ENCODE measurements around the gene B4GALNT3. TPM values are rescaled to one million over a fixed set of nuclear protein-coding genes. Genes with fewer than 3 reads are reported as not detected.

B4GALNT3 gene
- total RNA-seq, 1 donor from 2014 or later: 8.6 TPM

DNA sequence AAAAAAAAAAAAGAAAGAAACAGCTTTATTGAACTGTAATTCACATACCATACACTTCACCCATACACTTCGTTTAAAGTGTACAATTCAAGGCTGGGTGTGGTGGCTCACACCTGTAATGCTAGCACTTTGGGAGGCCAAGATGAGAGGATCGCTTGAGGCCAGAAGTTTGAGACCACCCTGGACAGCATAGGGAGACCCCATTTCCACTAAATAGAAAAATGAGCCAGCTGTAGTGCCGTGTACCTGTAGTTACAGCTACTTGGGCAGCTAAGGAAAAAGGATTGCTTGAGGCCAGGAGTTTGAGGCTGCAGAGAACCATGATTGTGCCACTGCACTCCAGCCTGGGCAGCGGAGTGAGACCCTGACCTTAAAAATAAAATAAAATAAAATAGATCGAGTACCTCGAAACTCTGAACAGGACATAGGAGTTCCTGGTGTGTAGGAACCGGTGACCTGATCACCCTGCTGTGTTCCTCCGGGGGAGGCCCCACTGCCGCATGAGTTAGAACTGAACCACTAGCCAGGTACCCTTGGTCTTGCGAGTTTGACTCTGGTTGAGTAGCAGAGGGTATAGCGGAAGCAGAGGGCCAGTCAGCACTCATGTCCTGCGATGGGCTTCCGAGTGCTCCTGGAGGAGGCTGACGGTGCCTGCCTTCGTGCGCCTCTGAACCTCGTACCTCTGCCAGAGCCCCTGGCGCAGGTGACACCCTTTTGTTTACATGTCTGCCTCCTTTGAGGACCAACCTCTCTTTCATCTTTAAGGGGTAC, 80.0 kb downstream of the B4GALNT3 start:
- intact Hi-C loops (cut with micrococcal nuclease): no loop called here
- peak overlapping the region; percentile 80 for H3K27ac Mint-ChIP-seq
- no peak for DNase-seq (ENCODE audit: low spot score)
- peaks cover 2% of the 10 kb centered on the region for H3K36me3 Mint-ChIP-seq (ENCODE audit: low read depth)
- no peaks in the 10 kb centered on the region for H3K9me3 Mint-ChIP-seq
- peaks cover 6% of the 10 kb centered on the region for H3K27me3 Mint-ChIP-seq (ENCODE audit: insufficient read depth)
- H3K4me3 Mint-ChIP-seq: no peak overlapping the region
- H3K4me1 Mint-ChIP-seq (ENCODE audit: low read depth): peaks cover 21% of the 10 kb centered on the region

DNA sequence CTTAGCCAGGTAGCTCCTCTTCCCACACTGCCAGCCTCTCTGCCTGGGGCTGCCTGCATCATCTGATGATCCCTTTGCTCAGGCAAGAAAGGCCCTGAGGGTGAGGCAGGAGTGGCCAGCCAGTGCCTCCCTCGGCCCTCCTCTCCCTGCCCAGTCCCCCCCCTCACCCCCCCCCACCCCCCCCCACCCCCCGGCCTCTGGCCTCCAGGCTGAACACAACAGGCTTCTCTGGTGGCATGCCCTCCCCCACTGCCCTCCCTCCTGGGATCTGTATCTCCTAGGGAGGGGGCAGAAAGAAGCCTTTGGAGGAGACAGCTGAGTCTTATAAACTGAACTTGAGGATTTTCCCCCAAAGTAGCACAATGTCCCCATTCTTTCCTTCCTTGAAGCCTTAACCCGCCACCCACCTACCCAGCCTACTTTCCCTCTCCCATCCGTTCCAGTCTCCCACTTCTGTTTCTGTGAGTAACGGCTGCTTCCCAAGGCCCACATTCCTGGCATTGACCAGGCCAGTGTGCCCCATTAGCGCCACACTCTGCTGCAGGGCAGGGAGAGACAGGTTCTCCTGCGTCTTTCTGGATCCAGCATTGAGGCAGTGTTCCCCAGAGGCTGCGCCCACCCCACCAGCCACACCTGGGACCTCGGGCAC, 82.1 kb downstream of the B4GALNT3 start:
- H3K36me3 Mint-ChIP-seq (ENCODE audit: low read depth): peaks cover 2% of the 10 kb centered on the region
- DNase-seq (ENCODE audit: low spot score): no peak
- H3K4me3 Mint-ChIP-seq: no peak overlapping the region
- H3K9me3 Mint-ChIP-seq: no peaks in the 10 kb centered on the region
- H3K4me1 Mint-ChIP-seq (ENCODE audit: low read depth): peaks cover 27% of the 10 kb centered on the region
- H3K27me3 Mint-ChIP-seq (ENCODE audit: insufficient read depth): peaks cover 13% of the 10 kb centered on the region
- intact Hi-C loops (cut with micrococcal nuclease): no loop called here
- H3K27ac Mint-ChIP-seq: no peak overlapping the region

DNA sequence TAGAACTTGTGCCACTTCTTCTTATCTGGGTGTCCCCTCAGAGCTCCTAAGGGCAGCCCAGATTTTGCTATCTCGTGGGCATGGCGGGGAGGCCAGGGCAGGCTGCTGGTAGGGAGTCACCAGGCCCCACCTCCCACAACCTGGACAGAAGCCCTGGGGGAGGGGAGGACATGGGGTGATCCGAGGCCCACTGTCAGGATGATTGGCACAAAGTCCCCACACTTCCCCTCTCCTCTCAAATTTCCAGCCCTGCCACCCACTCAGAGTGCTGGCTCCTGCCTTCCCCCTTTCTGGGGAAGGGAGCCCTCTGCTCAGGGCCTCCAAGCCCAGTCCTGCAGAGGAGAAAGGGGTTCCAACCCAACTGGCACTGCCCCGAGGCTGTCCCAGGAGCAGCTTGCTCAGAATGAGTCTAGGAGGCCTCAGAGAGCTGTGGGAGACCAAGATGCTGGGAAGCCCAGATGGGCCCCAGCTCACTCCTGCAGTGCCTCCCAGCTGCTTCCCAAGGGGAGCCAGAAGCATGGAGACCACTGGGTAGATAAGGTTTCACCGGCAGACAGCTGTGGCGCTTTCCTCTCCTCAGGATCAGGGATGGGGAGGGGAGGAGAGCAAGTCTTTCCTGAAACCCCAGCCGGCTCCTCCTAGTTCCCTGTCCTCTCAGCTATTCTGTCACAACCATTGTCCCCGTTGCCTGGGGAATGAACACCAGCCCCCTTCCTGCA, 82.8 kb downstream of the B4GALNT3 start:
- Mint-ChIP-seq H3K27ac (no peak overlapping the region), H3K4me3 (no peak overlapping the region), H3K27me3 (ENCODE audit: insufficient read depth) (peaks cover 13% of the 10 kb centered on the region), H3K4me1 (ENCODE audit: low read depth) (peaks cover 27% of the 10 kb centered on the region), H3K36me3 (ENCODE audit: low read depth) (peaks cover 2% of the 10 kb centered on the region), H3K9me3 (no peaks in the 10 kb centered on the region)
- intact Hi-C loops (cut with micrococcal nuclease): no loop called here
- DNase-seq (ENCODE audit: low spot score): no peak

DNA sequence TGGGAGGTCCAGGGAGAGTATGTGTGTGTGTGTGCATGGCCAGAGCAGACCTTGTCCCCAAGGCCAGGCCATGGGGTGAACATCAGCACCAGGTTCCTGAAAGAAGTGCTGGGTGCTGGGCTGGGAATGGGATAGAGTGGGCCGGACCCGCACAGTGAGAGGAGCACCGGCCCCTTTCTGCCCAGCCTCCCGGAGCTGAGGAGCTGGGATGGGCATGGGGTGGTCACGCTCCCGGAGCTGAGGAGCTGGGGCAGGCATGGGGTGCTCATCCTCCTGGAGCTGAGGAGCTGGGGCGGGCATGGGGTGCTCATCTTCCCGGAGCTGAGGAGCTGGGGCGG, 83.3 kb downstream of the B4GALNT3 start:
- peaks cover 2% of the 10 kb centered on the region for H3K36me3 Mint-ChIP-seq (ENCODE audit: low read depth)
- peaks cover 13% of the 10 kb centered on the region for H3K27me3 Mint-ChIP-seq (ENCODE audit: insufficient read depth)
- peaks cover 27% of the 10 kb centered on the region for H3K4me1 Mint-ChIP-seq (ENCODE audit: low read depth)
- intact Hi-C loops (cut with micrococcal nuclease): no loop called here
- H3K27ac Mint-ChIP-seq: no peak overlapping the region
- no peak for DNase-seq (ENCODE audit: low spot score)
- H3K9me3 Mint-ChIP-seq: no peaks in the 10 kb centered on the region
- no peak overlapping the region for H3K4me3 Mint-ChIP-seq

DNA sequence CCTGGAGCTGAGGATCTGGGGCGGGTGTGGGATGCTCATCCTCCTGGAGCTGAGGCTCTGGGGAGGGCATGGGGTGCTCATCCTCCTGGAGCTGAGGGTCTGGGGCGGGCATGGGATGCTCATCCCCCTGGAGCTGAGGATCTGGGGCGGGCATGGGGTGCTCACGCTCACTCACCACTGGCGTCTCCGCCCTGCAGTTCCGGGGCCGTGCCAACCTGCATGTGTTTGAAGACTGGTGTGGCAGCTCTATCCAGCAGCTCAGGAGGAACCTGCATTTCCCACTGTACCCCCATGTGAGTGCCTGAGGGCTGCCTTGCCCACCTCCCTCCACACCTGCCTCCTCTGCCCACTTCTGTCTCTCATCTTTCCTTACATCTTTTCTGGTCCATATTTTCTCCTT, 84.4 kb downstream of the B4GALNT3 start:
- no peak overlapping the region for H3K27ac Mint-ChIP-seq
- H3K4me3 Mint-ChIP-seq: no peak overlapping the region
- H3K9me3 Mint-ChIP-seq: no peaks in the 10 kb centered on the region
- H3K4me1 Mint-ChIP-seq (ENCODE audit: low read depth): peaks cover 31% of the 10 kb centered on the region
- intact Hi-C loops (cut with micrococcal nuclease): no loop called here
- no peak for DNase-seq (ENCODE audit: low spot score)
- peaks cover 1% of the 10 kb centered on the region for H3K36me3 Mint-ChIP-seq (ENCODE audit: low read depth)
- H3K27me3 Mint-ChIP-seq (ENCODE audit: insufficient read depth): peaks cover 13% of the 10 kb centered on the region

DNA sequence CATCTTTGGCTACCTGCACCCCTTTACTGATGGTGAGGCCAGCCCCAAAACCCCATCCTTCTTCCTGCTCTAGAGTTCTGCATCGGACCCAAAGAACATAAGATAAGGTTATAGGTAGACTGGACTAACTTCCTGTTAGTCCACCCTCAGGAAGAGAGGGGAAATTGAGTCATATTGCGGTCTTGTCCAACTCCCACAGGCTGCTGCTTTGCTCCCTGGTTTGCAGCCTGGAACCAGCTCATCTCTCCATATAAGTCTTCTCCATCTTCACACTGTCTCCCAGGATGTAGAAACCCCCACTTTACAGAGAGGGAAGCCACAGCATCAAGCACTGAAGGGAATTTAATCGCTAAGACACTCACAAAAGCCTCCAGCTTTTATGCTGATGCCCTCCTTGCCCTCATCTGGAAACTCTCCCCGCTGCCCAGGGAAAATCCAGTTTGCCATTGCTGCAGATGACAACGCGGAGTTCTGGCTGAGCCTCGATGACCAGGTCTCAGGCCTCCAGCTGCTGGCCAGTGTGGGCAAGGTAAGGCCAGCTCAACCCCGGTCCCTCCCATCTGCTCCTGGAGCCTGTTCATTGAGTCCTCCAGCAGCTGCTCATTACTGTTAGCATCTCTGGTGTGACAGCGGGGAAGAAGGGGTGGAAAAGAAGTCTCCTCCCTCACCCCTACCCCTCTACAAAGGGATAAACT, 85.3 kb downstream of the B4GALNT3 start:
- H3K27ac Mint-ChIP-seq: no peak overlapping the region
- no peaks in the 10 kb centered on the region for H3K36me3 Mint-ChIP-seq (ENCODE audit: low read depth)
- no peak overlapping the region for H3K4me3 Mint-ChIP-seq
- intact Hi-C loops (cut with micrococcal nuclease): no loop called here
- peaks cover 15% of the 10 kb centered on the region for H3K27me3 Mint-ChIP-seq (ENCODE audit: insufficient read depth)
- peaks cover 24% of the 10 kb centered on the region for H3K4me1 Mint-ChIP-seq (ENCODE audit: low read depth)
- no peaks in the 10 kb centered on the region for H3K9me3 Mint-ChIP-seq
- DNase-seq (ENCODE audit: low spot score): no peak

DNA sequence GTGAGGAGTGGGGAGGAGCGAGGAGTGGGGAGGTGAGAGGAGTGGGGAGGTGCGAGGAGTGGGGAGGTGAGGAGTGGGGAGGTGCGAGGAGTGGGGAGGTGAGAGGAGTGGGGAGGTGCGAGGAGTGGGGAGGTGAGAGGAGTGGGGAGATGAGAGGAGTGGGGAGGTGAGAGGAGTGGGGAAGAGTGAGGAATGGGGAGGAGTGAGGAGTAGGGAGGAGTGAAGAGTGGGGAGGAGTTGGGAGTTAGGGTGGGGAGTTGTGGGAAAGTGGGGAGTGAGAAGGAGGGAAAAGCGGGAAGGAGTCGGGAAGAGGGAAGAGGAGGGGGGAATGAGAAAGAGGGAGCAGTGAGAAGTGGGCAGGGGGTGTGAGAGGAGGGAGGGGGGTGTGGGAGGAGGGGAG, 86.1 kb downstream of the B4GALNT3 start:
- Mint-ChIP-seq H3K4me3 (no peak overlapping the region), H3K27ac (no peak overlapping the region), H3K27me3 (ENCODE audit: insufficient read depth) (peaks cover 15% of the 10 kb centered on the region), H3K4me1 (ENCODE audit: low read depth) (peaks cover 20% of the 10 kb centered on the region), H3K36me3 (ENCODE audit: low read depth) (no peaks in the 10 kb centered on the region), H3K9me3 (no peaks in the 10 kb centered on the region)
- intact Hi-C loops (cut with micrococcal nuclease): no loop called here
- DNase-seq (ENCODE audit: low spot score): no peak

DNA sequence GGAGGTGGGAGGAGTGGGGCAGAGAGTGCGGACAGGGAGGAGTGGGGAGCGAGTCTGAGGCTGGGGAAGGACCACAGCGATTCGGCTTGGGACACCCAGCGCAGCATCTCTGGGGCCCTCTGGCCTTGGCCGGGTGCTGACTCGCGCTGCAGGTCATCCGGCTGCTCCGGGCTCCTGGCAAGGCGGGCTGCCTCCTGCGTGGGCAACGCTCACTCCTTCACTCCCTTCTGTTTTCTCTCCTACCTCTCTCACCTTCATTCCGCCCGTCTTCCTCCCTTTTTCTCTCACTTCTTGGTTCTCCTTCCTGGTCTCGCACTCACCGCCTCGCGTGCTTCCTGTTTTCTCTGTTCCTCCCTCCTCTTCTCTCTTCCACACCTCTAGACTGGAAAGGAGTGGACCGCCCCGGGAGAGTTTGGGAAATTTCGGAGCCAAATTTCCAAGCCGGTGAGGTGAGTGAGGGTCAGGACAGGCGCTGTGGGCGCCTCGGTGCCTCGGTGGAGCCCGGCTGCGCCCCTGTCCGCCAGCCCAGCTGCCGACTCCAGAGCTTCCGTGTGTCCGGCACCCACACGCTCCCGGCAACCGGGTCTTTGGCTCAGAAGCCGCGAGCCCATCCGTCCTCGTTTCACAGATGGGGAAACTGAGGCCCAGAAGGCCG, 86.7 kb downstream of the B4GALNT3 start:
- Mint-ChIP-seq H3K4me3 (no peak overlapping the region), H3K27ac (no peak overlapping the region), H3K9me3 (no peaks in the 10 kb centered on the region), H3K27me3 (ENCODE audit: insufficient read depth) (peaks cover 15% of the 10 kb centered on the region), H3K36me3 (ENCODE audit: low read depth) (no peaks in the 10 kb centered on the region), H3K4me1 (ENCODE audit: low read depth) (peaks cover 22% of the 10 kb centered on the region)
- DNase-seq (ENCODE audit: low spot score): no peak
- intact Hi-C loops (cut with micrococcal nuclease): no loop called here

DNA sequence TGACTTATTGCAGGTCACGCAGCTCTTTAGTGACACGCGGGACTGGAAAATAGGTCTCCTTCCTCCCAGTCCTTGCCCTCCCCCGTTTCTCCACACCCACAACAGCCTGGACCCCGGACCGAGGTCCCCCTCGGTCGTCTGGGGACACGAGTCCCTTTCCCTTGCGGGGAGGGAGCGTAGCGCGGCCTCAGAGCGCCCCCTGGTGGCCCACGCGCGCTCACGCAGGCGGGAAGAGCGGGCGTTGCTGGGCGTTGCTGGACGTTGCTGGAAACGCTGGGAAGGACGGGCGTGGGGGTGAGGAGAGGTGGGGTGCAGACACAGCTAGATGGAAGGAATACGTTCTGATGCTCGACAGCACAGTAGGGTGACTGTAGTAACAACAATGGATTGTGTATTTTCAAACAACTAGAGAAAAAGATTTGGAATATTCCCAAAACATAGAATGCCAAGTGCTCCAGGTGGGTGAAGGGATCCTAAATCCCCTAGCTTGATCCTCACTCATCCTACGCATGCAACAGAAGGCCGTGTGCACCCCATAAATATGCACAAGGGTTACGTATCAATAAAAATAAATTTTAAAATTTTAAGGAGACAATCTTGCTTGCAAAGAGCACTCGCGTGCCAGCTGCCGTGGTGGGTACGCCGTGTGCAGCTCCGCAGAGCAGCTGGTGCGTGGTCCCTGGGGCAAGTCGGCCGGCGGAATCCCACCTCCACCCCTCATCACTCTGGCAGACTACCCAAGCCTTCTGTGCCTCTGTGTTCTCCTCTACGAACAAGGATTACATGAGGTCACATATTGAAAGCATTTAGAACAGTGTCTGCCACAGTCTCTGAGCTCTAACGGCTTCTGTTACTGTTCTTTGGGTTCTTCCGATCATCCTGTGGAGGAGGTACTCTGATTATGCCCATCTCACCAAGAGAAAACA, 87.4 kb downstream of the B4GALNT3 start:
- DNase-seq (ENCODE audit: low spot score): peak; percentile 68
- peaks cover 13% of the 10 kb centered on the region for H3K27me3 Mint-ChIP-seq (ENCODE audit: insufficient read depth)
- H3K4me3 Mint-ChIP-seq: peak overlapping the region; percentile 22
- H3K9me3 Mint-ChIP-seq: no peaks in the 10 kb centered on the region
- no peak overlapping the region for H3K27ac Mint-ChIP-seq
- H3K4me1 Mint-ChIP-seq (ENCODE audit: low read depth): peaks cover 30% of the 10 kb centered on the region
- H3K36me3 Mint-ChIP-seq (ENCODE audit: low read depth): no peaks in the 10 kb centered on the region
- intact Hi-C loops (cut with micrococcal nuclease): loop anchor here (1.0 kb wide), 2 partner anchors 94 to 105 kb away; no protein-coding TSS in a partner anchor

DNA sequence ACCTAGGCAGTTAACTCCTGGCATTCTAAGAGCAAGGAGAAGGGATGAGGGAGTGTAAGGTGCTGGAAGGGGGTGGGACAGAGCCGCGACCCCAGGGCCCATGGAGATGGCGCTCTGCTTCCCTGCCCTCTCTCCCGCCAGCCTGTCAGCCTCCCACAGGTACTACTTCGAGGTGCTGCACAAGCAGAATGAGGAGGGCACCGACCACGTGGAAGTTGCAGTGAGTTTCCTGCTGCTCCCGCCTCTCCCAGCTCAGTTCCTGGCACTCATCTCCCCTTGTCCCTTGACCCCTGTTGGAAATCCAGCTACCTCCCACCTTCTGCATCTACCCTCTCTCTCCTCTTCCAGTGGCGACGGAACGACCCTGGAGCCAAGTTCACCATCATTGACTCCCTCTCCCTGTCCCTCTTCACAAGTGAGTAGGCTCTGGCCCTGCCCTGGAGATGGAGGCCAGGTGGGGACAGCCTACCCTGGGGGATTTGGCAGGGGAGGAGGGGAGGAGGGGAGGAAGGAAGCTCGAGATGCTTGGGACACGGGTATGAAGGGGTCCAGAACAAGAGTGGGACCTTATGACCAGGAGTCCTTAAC, 88.2 kb downstream of the B4GALNT3 start:
- Mint-ChIP-seq H3K36me3 (ENCODE audit: low read depth) (no peaks in the 10 kb centered on the region), H3K4me3 (peak overlapping the region; percentile 40), H3K4me1 (ENCODE audit: low read depth) (peaks cover 38% of the 10 kb centered on the region), H3K27me3 (ENCODE audit: insufficient read depth) (peaks cover 13% of the 10 kb centered on the region), H3K27ac (no peak overlapping the region), H3K9me3 (no peaks in the 10 kb centered on the region)
- DNase-seq (ENCODE audit: low spot score): no peak
- intact Hi-C loops (cut with micrococcal nuclease): loop anchor here (1.0 kb wide), 2 partner anchors 95 to 106 kb away; no protein-coding TSS in a partner anchor

DNA sequence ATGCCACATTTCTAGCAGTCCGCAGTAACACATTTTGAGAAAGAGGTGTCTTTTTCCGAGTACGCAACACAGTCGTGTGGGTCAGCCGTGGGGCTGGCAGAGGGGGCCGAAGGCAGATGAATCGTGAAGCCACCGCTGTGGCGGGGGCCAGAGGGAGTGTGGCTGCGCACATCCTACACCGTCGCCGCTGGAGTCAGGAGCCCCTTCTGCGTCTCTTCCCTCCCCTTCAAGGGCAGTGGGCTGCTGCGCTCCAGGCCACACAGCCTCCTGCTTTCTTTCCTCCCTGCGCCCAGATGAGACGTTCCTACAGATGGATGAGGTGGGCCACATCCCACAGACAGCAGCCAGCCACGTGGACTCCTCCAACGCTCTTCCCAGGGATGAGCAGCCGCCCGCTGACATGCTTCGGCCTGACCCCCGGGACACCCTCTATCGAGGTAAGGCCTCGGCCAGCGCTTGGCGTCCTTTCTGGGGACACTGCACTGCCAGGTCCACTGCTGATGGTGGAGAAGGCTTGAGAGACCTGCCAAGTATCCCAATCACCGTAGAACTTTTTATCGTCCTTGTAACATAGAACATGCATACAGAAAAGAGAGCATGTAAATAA, 89.8 kb downstream of the B4GALNT3 start:
- DNase-seq (ENCODE audit: low spot score): no peak
- Mint-ChIP-seq H3K27me3 (ENCODE audit: insufficient read depth) (peaks cover 12% of the 10 kb centered on the region), H3K27ac (no peak overlapping the region), H3K9me3 (no peaks in the 10 kb centered on the region), H3K36me3 (ENCODE audit: low read depth) (peaks cover 6% of the 10 kb centered on the region), H3K4me3 (no peak overlapping the region), H3K4me1 (ENCODE audit: low read depth) (peaks cover 49% of the 10 kb centered on the region)
- intact Hi-C loops (cut with micrococcal nuclease): loop anchor here (5.0 kb wide), 1 partner anchor 1453 kb away; the partner anchor contains the start of gene DCP1B
